ENCODE results near the gene LCORL. TPM values are rescaled to one million over a fixed set of nuclear protein-coding genes. Genes with fewer than 3 reads are reported as not detected.
"Not testable (repeated sequence)": the region's sequence is repeated elsewhere in the genome, so short reads cannot be mapped to it uniquely, and the experiment has no call there.

Gene LCORL
- total RNA-seq, 1 donor from 2014 or later, result 36.4 TPM

GRCh38 chr4:17859793-17860406, 161.7 kb downstream of the LCORL start:
- no peak for DNase-seq (ENCODE audit: low spot score)

GRCh38 chr4:17854036-17854435, 167.5 kb downstream of the LCORL start:
- DNase-seq (ENCODE audit: low spot score), result peak; percentile 80

GRCh38 chr4:17851959-17852358, 169.6 kb downstream of the LCORL start:
- DNase-seq (ENCODE audit: low spot score), result no peak

- DNase-seq (ENCODE audit: low spot score), result not testable (repeated sequence)
Measured at GRCh38 chr4:17850295-17850694, 171.3 kb downstream of the LCORL start.

- no peak for DNase-seq (ENCODE audit: low spot score)
Measured at GRCh38 chr4:17846266-17846665, 175.3 kb downstream of the LCORL start.

- no peak for DNase-seq (ENCODE audit: low spot score)
Measured at GRCh38 chr4:17823871-17824669, 197.5 kb downstream of the LCORL start.

GRCh38 chr4:17817027-17817426, 204.5 kb downstream of the LCORL start:
- peak; percentile 69 for DNase-seq (ENCODE audit: low spot score)

GRCh38 chr4:17816142-17816541, 205.4 kb downstream of the LCORL start:
- no peak for DNase-seq (ENCODE audit: low spot score)

GRCh38 chr4:17814140-17814539, 207.4 kb downstream of the LCORL start:
- no peak for DNase-seq (ENCODE audit: low spot score)

GRCh38 chr4:17812801-17813200, 208.8 kb downstream of the LCORL start:
- no peak for DNase-seq (ENCODE audit: low spot score)

GRCh38 chr4:17812125-17812524, 209.4 kb downstream of the LCORL start:
- DNase-seq (ENCODE audit: low spot score), result no peak

- no peak for DNase-seq (ENCODE audit: low spot score)
Measured at GRCh38 chr4:17811078-17811603, 210.4 kb downstream of the LCORL start.

- DNase-seq (ENCODE audit: low spot score), result peak; percentile 100
Measured at GRCh38 chr4:17810260-17811077, 211.1 kb downstream of the LCORL start, which contains the start of the genes DCAF16 and NCAPG. DCAF16 (minus strand) TSS chr4:17810757; CDS start chr4:17804141, 6,616 bp downstream. NCAPG (plus strand) TSS chr4:17810979; CDS start chr4:17811078, 99 bp downstream.

- DNase-seq (ENCODE audit: low spot score), result no peak
Measured at GRCh38 chr4:17809667-17810066, 211.9 kb downstream of the LCORL start.

- DNase-seq (ENCODE audit: low spot score), result no peak
Measured at GRCh38 chr4:17807446-17807845, 214.1 kb downstream of the LCORL start.

- DNase-seq (ENCODE audit: low spot score), result no peak
Measured at GRCh38 chr4:17805580-17806155, 215.9 kb downstream of the LCORL start.

- DNase-seq (ENCODE audit: low spot score), result no peak
Measured at GRCh38 chr4:17797808-17798207, 223.7 kb downstream of the LCORL start.

- no peak for DNase-seq (ENCODE audit: low spot score)
Measured at GRCh38 chr4:17794730-17795129, 226.8 kb downstream of the LCORL start.

Measured in umbilical cord (tissue), 2 donors.